SU-DHL-6 (cell line): ENCODE results near the gene JAKMIP1.

Source experiments
- CTCF ChIP-seq: fragments of 200-600 bp; sonication (generic); IDR thresholded peaks from one replicate; pipeline ENCODE4 v1.5.1; 2017; ENCODE audit warnings: antibody characterized with exemption, mild to moderate bottlenecking, low read length, moderate library complexity; ENCODE audit not compliant: insufficient read depth, poor library complexity, severe bottlenecking
- EZH2phosphoT487 ChIP-seq: fragments of 200-600 bp; sonication (generic), shearing (Covaris generic); conservative IDR thresholded peaks from 2 replicates; pipeline ENCODE4 v1.6.1; 2018; ENCODE audit warnings: mild to moderate bottlenecking, antibody characterized with exemption, low read length, moderate library complexity, mixed read lengths

- TF ChIP-seq CTCF (no peak), EZH2phosphoT487 (no peak)
Observed at GRCh38 chr4:6027392-6027791, 173.0 kb downstream of the JAKMIP1 start.
